ENCODE results near the gene CTNND2. TPM values are rescaled to one million over a fixed set of nuclear protein-coding genes. Genes with fewer than 3 reads are reported as not detected.

The CTNND2 gene
- total and polyA plus RNA-seq, 10 of the 15 experiments (the other 5 are each of a cell fraction or from before 2014, with no cell fraction given) = 0.02 to 0.16 (median 0.04) TPM; not detected in 7

GRCh38 chr5:11269515-11269914 lies 634.7 kb downstream of the CTNND2 start:
- in situ Hi-C loops (cut with MboI) (loop anchor here (25.0 kb wide), 1 partner anchor 743 kb away; no protein-coding TSS in a partner anchor), intact Hi-C loops (cut with micrococcal nuclease; ENCODE audit: unreplicated experiment) (loop anchor here (5.0 kb wide), 2 partner anchors 223 to 453 kb away; no protein-coding TSS in a partner anchor)
- H2AFZ ChIP-seq (ENCODE audit: control insufficient read depth, low read depth, low read length) = no peak overlapping the region
- ChIA-PET POLR2A (no interaction called here), CTCF (interaction anchor here (1.1 to 2.0 kb wide), 3 partner anchors 10 to 754 kb away, joined by 3 to 6 read pairs (median 4); no protein-coding TSS in a partner anchor), SMC1A (ENCODE audit: uncharacterized antibody, unreplicated experiment) (interaction anchor here (0.6 kb wide), 1 partner anchor 20 kb away, joined by 3 read pairs; no protein-coding TSS in a partner anchor), RAD21 (ENCODE audit: unreplicated experiment) (no interaction called here)
- no peaks in the 10 kb centered on the region for H4K20me1 ChIP-seq (ENCODE audit: control insufficient read depth, insufficient read depth)
- TF ChIP-seq HDGF (IDR thresholded peaks at IDR 0.05) (no peak), ETV6 (conservative IDR thresholded peaks at IDR 0.05 in 1 of 2, IDR thresholded peaks at IDR 0.05 in 1 of 2; ENCODE audit: borderline replicate concordance in 1 of 2, low read depth in 1 of 2) (no peak), CHD2 (IDR thresholded peaks at IDR 0.05; ENCODE audit: borderline replicate concordance, low read depth, low read length) (no peak)
- TF ChIP-seq, protein P1, sequence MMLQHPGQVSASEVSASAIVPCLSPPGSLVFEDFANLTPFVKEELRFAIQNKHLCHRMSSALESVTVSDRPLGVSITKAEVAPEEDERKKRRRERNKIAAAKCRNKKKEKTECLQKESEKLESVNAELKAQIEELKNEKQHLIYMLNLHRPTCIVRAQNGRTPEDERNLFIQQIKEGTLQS (IDR thresholded peaks at IDR 0.05; ENCODE audit: borderline replicate concordance, extremely low read depth, low read depth, low read length) = no peak
- TF ChIP-seq, protein P2, sequence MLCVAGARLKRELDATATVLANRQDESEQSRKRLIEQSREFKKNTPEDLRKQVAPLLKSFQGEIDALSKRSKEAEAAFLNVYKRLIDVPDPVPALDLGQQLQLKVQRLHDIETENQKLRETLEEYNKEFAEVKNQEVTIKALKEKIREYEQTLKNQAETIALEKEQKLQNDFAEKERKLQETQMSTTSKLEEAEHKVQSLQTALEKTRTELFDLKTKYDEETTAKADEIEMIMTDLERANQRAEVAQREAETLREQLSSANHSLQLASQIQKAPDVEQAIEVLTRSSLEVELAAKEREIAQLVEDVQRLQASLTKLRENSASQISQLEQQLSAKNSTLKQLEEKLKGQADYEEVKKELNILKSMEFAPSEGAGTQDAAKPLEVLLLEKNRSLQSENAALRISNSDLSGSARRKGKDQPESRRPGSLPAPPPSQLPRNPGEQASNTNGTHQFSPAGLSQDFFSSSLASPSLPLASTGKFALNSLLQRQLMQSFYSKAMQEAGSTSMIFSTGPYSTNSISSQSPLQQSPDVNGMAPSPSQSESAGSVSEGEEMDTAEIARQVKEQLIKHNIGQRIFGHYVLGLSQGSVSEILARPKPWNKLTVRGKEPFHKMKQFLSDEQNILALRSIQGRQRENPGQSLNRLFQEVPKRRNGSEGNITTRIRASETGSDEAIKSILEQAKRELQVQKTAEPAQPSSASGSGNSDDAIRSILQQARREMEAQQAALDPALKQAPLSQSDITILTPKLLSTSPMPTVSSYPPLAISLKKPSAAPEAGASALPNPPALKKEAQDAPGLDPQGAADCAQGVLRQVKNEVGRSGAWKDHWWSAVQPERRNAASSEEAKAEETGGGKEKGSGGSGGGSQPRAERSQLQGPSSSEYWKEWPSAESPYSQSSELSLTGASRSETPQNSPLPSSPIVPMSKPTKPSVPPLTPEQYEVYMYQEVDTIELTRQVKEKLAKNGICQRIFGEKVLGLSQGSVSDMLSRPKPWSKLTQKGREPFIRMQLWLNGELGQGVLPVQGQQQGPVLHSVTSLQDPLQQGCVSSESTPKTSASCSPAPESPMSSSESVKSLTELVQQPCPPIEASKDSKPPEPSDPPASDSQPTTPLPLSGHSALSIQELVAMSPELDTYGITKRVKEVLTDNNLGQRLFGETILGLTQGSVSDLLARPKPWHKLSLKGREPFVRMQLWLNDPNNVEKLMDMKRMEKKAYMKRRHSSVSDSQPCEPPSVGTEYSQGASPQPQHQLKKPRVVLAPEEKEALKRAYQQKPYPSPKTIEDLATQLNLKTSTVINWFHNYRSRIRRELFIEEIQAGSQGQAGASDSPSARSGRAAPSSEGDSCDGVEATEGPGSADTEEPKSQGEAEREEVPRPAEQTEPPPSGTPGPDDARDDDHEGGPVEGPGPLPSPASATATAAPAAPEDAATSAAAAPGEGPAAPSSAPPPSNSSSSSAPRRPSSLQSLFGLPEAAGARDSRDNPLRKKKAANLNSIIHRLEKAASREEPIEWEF (IDR thresholded peaks at IDR 0.05; ENCODE audit: insufficient replicate concordance, low read depth, low read length) = no peak
- no peak overlapping the region for H3K27ac ChIP-seq (ENCODE audit: control insufficient read depth, insufficient read depth)
- no peaks in the 10 kb centered on the region for H3K36me3 ChIP-seq (ENCODE audit: control insufficient read depth in 2 of 2, insufficient read depth in 2 of 2, low read length in 1 of 2)
- no peak overlapping the region for H3K4me2 ChIP-seq (ENCODE audit: control insufficient read depth, insufficient read depth)
- no peak overlapping the region for H3K9ac ChIP-seq (ENCODE audit: control insufficient read depth, insufficient read depth, low read length)
- no peaks in the 10 kb centered on the region for H3K9me3 ChIP-seq (replicated peaks; ENCODE audit: control insufficient read depth, insufficient read depth, low read length)
- 0% methylated on average over 3 of the region's 3 CpGs for WGBS (ENCODE audit: insufficient coverage, insufficient replicate concordance, low lambda C conversion rate, missing lambda C conversion rate)
- no peaks in the 10 kb centered on the region for H3K27me3 ChIP-seq (replicated peaks in 1 of 2; ENCODE audit: control insufficient read depth in 2 of 2, insufficient read depth in 2 of 2, low read length in 1 of 2)
- no TSS peak for BruUV-seq (replicated peaks)
- no peak for ATAC-seq
- H3K79me2 ChIP-seq (ENCODE audit: control insufficient read depth, insufficient read depth, low read length) = no peaks in the 10 kb centered on the region
- no peaks in the 10 kb centered on the region for H3K4me1 ChIP-seq (ENCODE audit: control insufficient read depth, insufficient read depth, low read length)
- H3K4me3 ChIP-seq = no peak overlapping the region
- FAIRE-seq = no peak
- DNase-seq (ENCODE audit: low read depth, low spot score) = no peak

All from GM12878 (cell line).